CD14-positive monocyte (primary cell): ENCODE data around the gene MALRD1. TPM values are rescaled to one million over a fixed set of nuclear protein-coding genes. Genes with fewer than 3 reads are reported as not detected.

ENCODE experiments used
- DNase-seq, 3 donors: peaks; one replicate each; pipeline ENCODE4 v3.0.0-alpha.2; 2011 to 2022
- H2AFZ ChIP-seq: 2 replicates; pipeline ENCODE4 v1.6.0; 2012; ENCODE audit warnings: mild to moderate bottlenecking, low read depth, low read length, inconsistent platforms; ENCODE audit not compliant: insufficient read depth, poor library complexity, severe bottlenecking
- H3K27ac ChIP-seq, 2 donors: 1 replicate in 1 of 2; 2 replicates in 1 of 2; pipeline ENCODE4 v1.5.1; 2012 to 2013; ENCODE audit warnings: low read length in 2 of 2, control low read depth in 1 of 2, inconsistent platforms in 1 of 2, low read depth in 1 of 2, mild to moderate bottlenecking in 1 of 2
- H3K27me3 ChIP-seq, 2 donors: one replicate each; pipeline versions ENCODE4 v1.6.0 to v1.6.1; 2011 to 2013; ENCODE audit warnings: low read length in 2 of 2; ENCODE audit not compliant: control insufficient read depth in 2 of 2, insufficient read depth in 2 of 2
- H3K36me3 ChIP-seq, 2 donors: replicated peaks in 1 of 2; 1 replicate in 1 of 2; 2 replicates in 1 of 2; pipeline versions ENCODE4 v1.5.1 to v1.6.1; 2012 to 2013; ENCODE audit warnings: low read length in 2 of 2, control low read depth in 1 of 2, inconsistent platforms in 1 of 2, mild to moderate bottlenecking in 1 of 2; ENCODE audit not compliant: insufficient read depth in 2 of 2, control insufficient read depth in 1 of 2
- H3K4me1 ChIP-seq, 2 donors: 1 replicate in 1 of 2; 2 replicates in 1 of 2; pipeline versions ENCODE4 v1.5.1 to v1.6.1; 2012 to 2013; ENCODE audit warnings: low read length in 2 of 2, control low read depth in 1 of 2, inconsistent platforms in 1 of 2, mild to moderate bottlenecking in 1 of 2, moderate library complexity in 1 of 2; ENCODE audit not compliant: insufficient read depth in 2 of 2, control insufficient read depth in 1 of 2
- H3K4me2 ChIP-seq: replicated peaks from 2 replicates; pipeline ENCODE3; 2012; ENCODE audit warnings: low read length, moderate library complexity, mild to moderate bottlenecking; ENCODE audit not compliant: poor library complexity, severe bottlenecking; ENCODE audit errors: extremely low read depth
- H3K4me3 ChIP-seq, 3 experiments: fragments of 200-600 bp in 1 of 3; sonication (generic) in 1 of 3; replicated peaks in 1 of 3; 1 replicate in 2 of 3; 2 replicates in 1 of 3; pipeline ENCODE4 v1.5.1; 2011 to 2013; ENCODE audit warnings: low read length in 3 of 3, mild to moderate bottlenecking in 3 of 3, control low read depth in 2 of 3, low read depth in 2 of 3, inconsistent platforms in 1 of 3, moderate library complexity in 1 of 3
- H3K79me2 ChIP-seq: 2 replicates; pipeline ENCODE4 v1.6.0; 2012; ENCODE audit warnings: mild to moderate bottlenecking, control low read depth, inconsistent platforms, low read length, moderate library complexity; ENCODE audit not compliant: insufficient read depth
- H3K9ac ChIP-seq: 2 replicates; pipeline ENCODE4 v1.6.0; 2017; ENCODE audit warnings: low read length, mild to moderate bottlenecking; ENCODE audit not compliant: insufficient read depth, poor library complexity, severe bottlenecking
- H3K9me3 ChIP-seq, 2 donors: replicated peaks in 1 of 2; 1 replicate in 1 of 2; 2 replicates in 1 of 2; pipeline versions ENCODE4 v1.5.1 to v1.6.1; 2012 to 2013; ENCODE audit warnings: low read length in 2 of 2, control low read depth in 1 of 2; ENCODE audit not compliant: control insufficient read depth in 1 of 2, insufficient read depth in 1 of 2
- H4K20me1 ChIP-seq: 2 replicates; pipeline ENCODE4 v1.6.0; 2012; ENCODE audit warnings: mild to moderate bottlenecking, low read length, control low read depth, moderate library complexity; ENCODE audit not compliant: insufficient read depth
- H3K27ac Mint-ChIP-seq, 7 donors: one replicate each; pipeline ENCODE4 v1.8.0; 2020; ENCODE audit warnings: mild to moderate bottlenecking in 7 of 7, mixed read lengths in 7 of 7, moderate library complexity in 6 of 7, inconsistent platforms in 2 of 7
- H3K27me3 Mint-ChIP-seq, 3 donors: one replicate each; pipeline ENCODE4 v1.8.0; 2021 to 2022; ENCODE audit warnings: low read depth in 3 of 3, mild to moderate bottlenecking in 3 of 3, mixed read lengths in 3 of 3, moderate library complexity in 3 of 3, inconsistent platforms in 1 of 3
- H3K36me3 Mint-ChIP-seq, 2 donors: one replicate each; pipeline ENCODE4 v1.8.0; 2020; ENCODE audit warnings: mixed read lengths in 2 of 2, inconsistent platforms in 1 of 2, mild to moderate bottlenecking in 1 of 2
- H3K4me1 Mint-ChIP-seq: one replicate; pipeline ENCODE4 v1.8.0; 2020; ENCODE audit warnings: mild to moderate bottlenecking, mixed read lengths
- H3K4me3 Mint-ChIP-seq, 2 donors: one replicate each; pipeline ENCODE4 v1.8.0; 2020; ENCODE audit warnings: mild to moderate bottlenecking in 2 of 2, mixed read lengths in 2 of 2, moderate library complexity in 1 of 2
- H3K9me3 Mint-ChIP-seq, 7 donors: one replicate each; pipeline ENCODE4 v1.8.0; 2020 to 2022; ENCODE audit warnings: mixed read lengths in 7 of 7, mild to moderate bottlenecking in 6 of 7, moderate library complexity in 6 of 7, inconsistent platforms in 2 of 7
- CTCF ChIP-seq: fragments of 200-600 bp; IDR thresholded peaks from one replicate; pipeline ENCODE4 v1.8.0; 2022; ENCODE audit warnings: antibody characterized with exemption, mild to moderate bottlenecking
- WGBS: methylation state at CpG from one replicate; pipeline ENCODE4 v1.1.5; 2013; ENCODE audit warnings: missing lambda C conversion rate; ENCODE audit not compliant: insufficient coverage; 5-methylcytosine and 5-hydroxymethylcytosine counted together
- intact Hi-C, 2 donors: fragments of 100-400 bp; cut with micrococcal nuclease; formaldehyde crosslinking; loops; one replicate each; pipeline versions ENCODE4 v1.15.0 to v1.15.1; 2023
- polyA plus RNA-seq, 3 donors: library from polyadenylated mRNA; depleted of rRNA in 1 of 3; unstranded in 2 of 3; stranded (reverse) in 1 of 3; fragments of 300-500 nt in 2 of 3; fragments of >200 nt in 1 of 3; fragmentation: Illumina TruSeq in 2 of 3; gene quantifications; 1 replicate in 2 of 3; 2 replicates in 1 of 3; pipeline ENCODE4 v1.2.3, GENCODE V29; 2012 to 2021

MALRD1 gene
- polyA plus RNA-seq, 3 donors = not detected

GRCh38 chr10:19493917-19494316 lies 445.3 kb downstream of the MALRD1 start:
- H3K36me3 ChIP-seq = no peaks in the 10 kb centered on the region
- Mint-ChIP-seq H3K9me3 (peaks cover 0 to 8% (median 3%) of the 10 kb centered on the region in 7 donors), H3K36me3 (no peaks in the 10 kb centered on the region), H3K4me3 (no peak overlapping the region), H3K4me1 (peaks cover 14% of the 10 kb centered on the region), H3K27ac (no peak overlapping the region), H3K27me3 (peaks cover 0 to 4% (median 3%) of the 10 kb centered on the region in 3 donors)
- no peak overlapping the region for H3K27ac ChIP-seq
- H3K27me3 ChIP-seq = no peaks in the 10 kb centered on the region
- no peak overlapping the region for H3K4me3 ChIP-seq
- no peak overlapping the region for H3K9ac ChIP-seq
- no peak overlapping the region for H3K4me2 ChIP-seq
- no peaks in the 10 kb centered on the region for H3K9me3 ChIP-seq
- intact Hi-C loops = no loop called here
- TF ChIP-seq CTCF = no peak
- no peak for DNase-seq
- WGBS = 97% methylated on average over 3 of the region's 3 CpGs
- H2AFZ ChIP-seq = no peak overlapping the region
- H3K4me1 ChIP-seq = no peaks in the 10 kb centered on the region
- no peaks in the 10 kb centered on the region for H4K20me1 ChIP-seq
- no peaks in the 10 kb centered on the region for H3K79me2 ChIP-seq

GRCh38 chr10:19497026-19497425 lies 448.4 kb downstream of the MALRD1 start:
- H3K27ac Mint-ChIP-seq = no peak overlapping the region
- Histone ChIP-seq H3K9ac (no peak overlapping the region), H3K9me3 (no peaks in the 10 kb centered on the region), H3K4me1 (no peaks in the 10 kb centered on the region), H3K36me3 (no peaks in the 10 kb centered on the region), H3K27me3 (no peaks in the 10 kb centered on the region), H4K20me1 (no peaks in the 10 kb centered on the region), H2AFZ (no peak overlapping the region), H3K4me3 (no peak overlapping the region), H3K79me2 (no peaks in the 10 kb centered on the region), H3K4me2 (no peak overlapping the region), H3K27ac (no peak overlapping the region)
- DNase-seq = no peak
- H3K4me3 Mint-ChIP-seq = no peak overlapping the region
- no peaks in the 10 kb centered on the region for H3K4me1 Mint-ChIP-seq
- peaks cover 0 to 4% (median 0%) of the 10 kb centered on the region in 3 donors for H3K27me3 Mint-ChIP-seq
- H3K36me3 Mint-ChIP-seq = no peaks in the 10 kb centered on the region
- H3K9me3 Mint-ChIP-seq = peaks cover 0 to 10% (median 0%) of the 10 kb centered on the region in 7 donors
- intact Hi-C loops = no loop called here
- TF ChIP-seq CTCF = no peak
- 100% methylated on average over 2 of the region's 4 CpGs for WGBS
